Right ventricle myocardium superior (tissue), 1 donor: ENCODE measurements around the gene TMEM190. TPM values are rescaled to one million over a fixed set of nuclear protein-coding genes. Genes with fewer than 3 reads are reported as not detected.
"Not testable (repeated sequence)": the region's sequence is repeated elsewhere in the genome, so short reads cannot be mapped to it uniquely, and the experiment has no call there.

Experiments used
- ATAC-seq: fragments of 200-7000 bp; cut with Tn5 transposase; one replicate; pipeline ENCODE4 v1.9.1; 2020; ENCODE audit warnings: mild to moderate bottlenecking; ENCODE audit not compliant: poor library complexity
- DNase-seq: peaks from one replicate; pipeline ENCODE4 v3.0.0-alpha.2; 2020
- intact Hi-C: fragments of 100-400 bp; cut with DNase I; formaldehyde crosslinking; loops from one replicate; pipeline ENCODE4 v1.11.2; 2022
- total RNA-seq: library from RNA; stranded (reverse); fragmentation: NEBNext Ultra II Directional; extraction: Animal tissue kit (Norgen Biotek cat#: 25700); gene quantifications from one replicate; pipeline ENCODE4 v1.2.1, GENCODE V29; 2021
- donor health status: DM: no; HTN: yes; CAD: no; lungs with severe emphysema.

Gene TMEM190
- total RNA-seq, 1 donor from 2014 or later: not detected

- no peak for DNase-seq
- no peak for ATAC-seq
- intact Hi-C loops: no loop called here
Measured at GRCh38 chr19:55406091-55406825, 29.6 kb downstream of the TMEM190 start.

- ATAC-seq (peak; percentile 0), DNase-seq (peak; percentile 59)
- intact Hi-C loops: no loop called here
Measured at GRCh38 chr19:55406826-55407549, 30.4 kb downstream of the TMEM190 start.

- ATAC-seq, intact Hi-C loops, DNase-seq: not testable (repeated sequence)
Measured at GRCh38 chr19:55407550-55407799, 30.8 kb downstream of the TMEM190 start, which contains the start of gene UBE2S. TSS of gene UBE2S (minus strand) at chr19:55407788. CDS start at chr19:55407589, 199 bp downstream.

- intact Hi-C loops: no loop called here
- DNase-seq (peak; percentile 99), ATAC-seq (peak; percentile 97)
Measured at GRCh38 chr19:55407800-55408532, 31.3 kb downstream of the TMEM190 start.

GRCh38 chr19:55408533-55408872 lies 31.9 kb downstream of the TMEM190 start:
- no peak for DNase-seq
- intact Hi-C loops: no loop called here

GRCh38 chr19:55409179-55409578 lies 32.6 kb downstream of the TMEM190 start:
- intact Hi-C loops, ATAC-seq, DNase-seq: not testable (repeated sequence)

More at GRCh38 chr19:55408533-55408872, 31.9 kb downstream of the TMEM190 start:
- ATAC-seq: no peak

GRCh38 chr19:55410168-55410567 lies 33.5 kb downstream of the TMEM190 start:
- no peak for ATAC-seq
- DNase-seq: no peak
- intact Hi-C loops: no loop called here

GRCh38 chr19:55418185-55418584 lies 41.6 kb downstream of the TMEM190 start:
- intact Hi-C loops: loop anchor here (5.0 kb wide), 1 partner anchor 276 kb away; no protein-coding TSS in a partner anchor
- no peak for DNase-seq
- peak; percentile 80 for ATAC-seq

- DNase-seq: no peak
- intact Hi-C loops: loop anchor here (5.0 kb wide), 1 partner anchor 277 kb away; no protein-coding TSS in a partner anchor
- ATAC-seq: no peak
Measured at GRCh38 chr19:55419103-55419502, 42.5 kb downstream of the TMEM190 start.

GRCh38 chr19:55419624-55420236 lies 43.1 kb downstream of the TMEM190 start:
- intact Hi-C loops: loop anchor here (5.0 kb wide), 1 partner anchor 277 kb away; no protein-coding TSS in a partner anchor
- DNase-seq (no peak), ATAC-seq (no peak)

- DNase-seq, intact Hi-C loops, ATAC-seq: not testable (repeated sequence)
Measured at GRCh38 chr19:55421281-55421680, 44.7 kb downstream of the TMEM190 start.

GRCh38 chr19:55423225-55424005 lies 46.8 kb downstream of the TMEM190 start:
- no peak for DNase-seq
- ATAC-seq: no peak
- intact Hi-C loops: no loop called here

GRCh38 chr19:55424518-55424917 lies 47.9 kb downstream of the TMEM190 start:
- intact Hi-C loops: no loop called here
- no peak for ATAC-seq
- DNase-seq: no peak

- intact Hi-C loops: no loop called here
- ATAC-seq: no peak
- no peak for DNase-seq
Measured at GRCh38 chr19:55426042-55426441, 49.4 kb downstream of the TMEM190 start.
